IMR-90 (cell line): ENCODE measurements around the gene NPW.

Experiments
- BHLHE40 ChIP-seq: fragments of 150-350 bp; IDR thresholded peaks from 2 replicates; pipeline ENCODE4 v1.6.1; 2016; ENCODE audit warnings: mild to moderate bottlenecking, low read depth, low read length
- CHD1 ChIP-seq: IDR thresholded peaks from 2 replicates; pipeline ENCODE4 v1.6.1; 2012; ENCODE audit warnings: low read depth, low read length, improper control_type of control experiment
- ELK1 ChIP-seq: fragments of 150-350 bp; IDR thresholded peaks from 2 replicates; pipeline ENCODE4 v1.6.1; 2016; ENCODE audit warnings: low read depth, mild to moderate bottlenecking, low read length, moderate library complexity, borderline replicate concordance
- MAFK ChIP-seq: IDR thresholded peaks from 2 replicates; pipeline ENCODE4 v1.6.1; 2012; ENCODE audit warnings: low read depth, low read length, improper control_type of control experiment
- MAZ ChIP-seq: IDR thresholded peaks from 2 replicates; pipeline ENCODE4 v1.6.1; 2012; ENCODE audit warnings: low read depth, mild to moderate bottlenecking, low read length, improper control_type of control experiment, moderate library complexity, borderline replicate concordance
- POLR2A ChIP-seq: IDR thresholded peaks from 2 replicates; pipeline ENCODE4 v1.6.1; 2012; ENCODE audit warnings: mild to moderate bottlenecking, low read depth, low read length
- RFX5 ChIP-seq: IDR thresholded peaks from 2 replicates; pipeline ENCODE4 v1.8.0; 2012; ENCODE audit warnings: low read depth, mild to moderate bottlenecking, low read length, moderate library complexity
- TF ChIP-seq, protein P1 (sequence below): conservative IDR thresholded peaks from 2 replicates; pipeline ENCODE4 v1.5.1; 2012; ENCODE audit warnings: mild to moderate bottlenecking, low read depth, low read length, improper control_type of control experiment
- TF ChIP-seq, protein P2 (sequence below): fragments of 150-350 bp; IDR thresholded peaks from 2 replicates; pipeline ENCODE4 v1.6.1; 2017; ENCODE audit warnings: mild to moderate bottlenecking, antibody characterized with exemption, low read length, low read depth

- TF ChIP-seq, protein P1, sequence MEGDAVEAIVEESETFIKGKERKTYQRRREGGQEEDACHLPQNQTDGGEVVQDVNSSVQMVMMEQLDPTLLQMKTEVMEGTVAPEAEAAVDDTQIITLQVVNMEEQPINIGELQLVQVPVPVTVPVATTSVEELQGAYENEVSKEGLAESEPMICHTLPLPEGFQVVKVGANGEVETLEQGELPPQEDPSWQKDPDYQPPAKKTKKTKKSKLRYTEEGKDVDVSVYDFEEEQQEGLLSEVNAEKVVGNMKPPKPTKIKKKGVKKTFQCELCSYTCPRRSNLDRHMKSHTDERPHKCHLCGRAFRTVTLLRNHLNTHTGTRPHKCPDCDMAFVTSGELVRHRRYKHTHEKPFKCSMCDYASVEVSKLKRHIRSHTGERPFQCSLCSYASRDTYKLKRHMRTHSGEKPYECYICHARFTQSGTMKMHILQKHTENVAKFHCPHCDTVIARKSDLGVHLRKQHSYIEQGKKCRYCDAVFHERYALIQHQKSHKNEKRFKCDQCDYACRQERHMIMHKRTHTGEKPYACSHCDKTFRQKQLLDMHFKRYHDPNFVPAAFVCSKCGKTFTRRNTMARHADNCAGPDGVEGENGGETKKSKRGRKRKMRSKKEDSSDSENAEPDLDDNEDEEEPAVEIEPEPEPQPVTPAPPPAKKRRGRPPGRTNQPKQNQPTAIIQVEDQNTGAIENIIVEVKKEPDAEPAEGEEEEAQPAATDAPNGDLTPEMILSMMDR = no peak
- no peak for TF ChIP-seq POLR2A
- TF ChIP-seq, protein P2, sequence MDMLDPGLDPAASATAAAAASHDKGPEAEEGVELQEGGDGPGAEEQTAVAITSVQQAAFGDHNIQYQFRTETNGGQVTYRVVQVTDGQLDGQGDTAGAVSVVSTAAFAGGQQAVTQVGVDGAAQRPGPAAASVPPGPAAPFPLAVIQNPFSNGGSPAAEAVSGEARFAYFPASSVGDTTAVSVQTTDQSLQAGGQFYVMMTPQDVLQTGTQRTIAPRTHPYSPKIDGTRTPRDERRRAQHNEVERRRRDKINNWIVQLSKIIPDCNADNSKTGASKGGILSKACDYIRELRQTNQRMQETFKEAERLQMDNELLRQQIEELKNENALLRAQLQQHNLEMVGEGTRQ = no peak
- TF ChIP-seq ELK1 = no peak
- TF ChIP-seq MAFK = no peak
- no peak for TF ChIP-seq CHD1
- TF ChIP-seq RFX5 = no peak
- no peak for TF ChIP-seq BHLHE40
- TF ChIP-seq MAZ = no peak
Measured at GRCh38 chr16:2057438-2057837, 37.9 kb downstream of the NPW start.
